OCI-LY3 (cell line): ENCODE results near the gene IL7R.

Experiments used
- CTCF ChIP-seq: fragments of 200-600, 300-600 bp; sonication (generic); IDR thresholded peaks from 2 replicates; pipeline ENCODE4 v1.5.1; 2014; ENCODE audit warnings: antibody characterized with exemption, low read length, low read depth
- EZH2phosphoT487 ChIP-seq: fragments of 200-600 bp; shearing (Covaris generic); IDR thresholded peaks from 2 replicates; pipeline ENCODE4 v1.6.1; 2018; ENCODE audit warnings: antibody characterized with exemption, mixed run types, low read depth

- TF ChIP-seq CTCF (no peak), EZH2phosphoT487 (no peak)
Measured at GRCh38 chr5:35856765-35857351, at the start of gene IL7R.
